Prostate gland (tissue), 2 donors: ENCODE data around the gene FOS. TPM values are rescaled to one million over a fixed set of nuclear protein-coding genes. Genes with fewer than 3 reads are reported as not detected.
A peak's percentile ranks its signal among the peaks of the same experiment; 100 is the strongest.
"Not testable (repeated sequence)": the region's sequence is repeated elsewhere in the genome, so short reads cannot be mapped to it uniquely, and the experiment has no call there.

Source experiments
- DNase-seq: peaks from one replicate; pipeline ENCODE4 v3.0.0-alpha.2; 2019; ENCODE audit warnings: low spot score
- H3K27ac ChIP-seq, 2 donors: fragments of 200-600 bp; sonication (generic); 2 replicates each; pipeline ENCODE4 v1.5.1; 2017 to 2019
- H3K27me3 ChIP-seq: fragments of 200-600 bp; sonication (generic); replicated peaks from 2 replicates; pipeline ENCODE4 v1.5.1; 2019; ENCODE audit not compliant: insufficient read depth
- H3K36me3 ChIP-seq, 2 donors: fragments of 200-600 bp; sonication (generic); 1 replicate in 1 of 2; 2 replicates in 1 of 2; pipeline versions ENCODE4 v1.5.1 to v1.8.1; 2017 to 2019
- H3K4me1 ChIP-seq: fragments of 200-600 bp; sonication (generic); replicated peaks from 2 replicates; pipeline ENCODE4 v1.5.1; 2019
- H3K4me3 ChIP-seq, 2 donors: fragments of 200-600 bp; sonication (generic); 2 replicates each; pipeline ENCODE4 v1.5.1; 2017 to 2019
- H3K9me3 ChIP-seq: fragments of 200-600 bp; sonication (generic); 2 replicates; pipeline ENCODE4 v1.5.1; 2017
- CTCF ChIP-seq, 4 experiments: fragments of 200-600 bp in 2 of 4; fragments of 450-650 bp in 2 of 4; sonication (generic) in 2 of 4; IDR thresholded peaks; 1 replicate in 3 of 4; 2 replicates in 1 of 4; pipeline ENCODE4 v1.5.1; 2016 to 2019; ENCODE audit warnings: antibody characterized with exemption in 4 of 4, mild to moderate bottlenecking in 2 of 4, moderate library complexity in 2 of 4
- POLR2A ChIP-seq: fragments of 450-650 bp; IDR thresholded peaks from one replicate; pipeline ENCODE4 v1.6.1; 2016; ENCODE audit warnings: antibody characterized with exemption, mild to moderate bottlenecking
- POLR2AphosphoS5 ChIP-seq: sonication (generic); formaldehyde crosslinking; IDR thresholded peaks from one replicate; pipeline ENCODE4 v1.6.1; 2017; ENCODE audit warnings: antibody characterized with exemption
- WGBS: methylation state at CpG from one replicate; pipeline ENCODE4 v1.1.5; 2018; 5-methylcytosine and 5-hydroxymethylcytosine counted together
- intact Hi-C: fragments of 100-400 bp; cut with DNase I; formaldehyde crosslinking; loops from one replicate; pipeline ENCODE4 v1.14.2; 2022
- total RNA-seq, 2 donors: library from RNA; depleted of rRNA; stranded (reverse); fragments of >200 nt; gene quantifications; one replicate each; pipeline ENCODE4 v1.1.0, GENCODE V29; 2016

Gene FOS
- total RNA-seq, 2 donors from 2014 or later = 73.9 to 127 TPM

GRCh38 chr14:75303381-75303789, 24.8 kb downstream of the FOS start:
- DNase-seq = peak; percentile 73
- H3K4me1 ChIP-seq = no peaks in the 10 kb centered on the region
- WGBS = 25% methylated on average over 15 of the region's 15 CpGs
- no peaks in the 10 kb centered on the region for H3K9me3 ChIP-seq
- H3K27me3 ChIP-seq = no peaks in the 10 kb centered on the region
- H3K27ac ChIP-seq = no peak overlapping the region
- no peaks in the 10 kb centered on the region for H3K36me3 ChIP-seq
- TF ChIP-seq CTCF (IDR thresholded peaks at IDR 0.05) (peak; percentile 78 to 92 (median 90)), POLR2AphosphoS5 (peak; percentile 72), POLR2A (no peak)
- intact Hi-C loops = loop anchor here (1.0 kb wide), 1 partner anchor 171 kb away; no protein-coding TSS in a partner anchor
- no peak overlapping the region for H3K4me3 ChIP-seq

- intact Hi-C loops = loop anchor here (5.0 kb wide), 2 partner anchors 256 to 351 kb away; no protein-coding TSS in a partner anchor
- not testable (repeated sequence) for H3K27me3 ChIP-seq
- 70% methylated on average over 4 of the region's 4 CpGs for WGBS
These were observed 27.8 kb downstream of the FOS start for GRCh38 chr14:75306410-75306809.

GRCh38 chr14:75306927-75307699, 28.5 kb downstream of the FOS start:
- intact Hi-C loops = loop anchor here (1.0 to 5.0 kb wide), 3 partner anchors 181 to 350 kb away; no protein-coding TSS in a partner anchor
- WGBS = 71% methylated on average over 9 of the region's 9 CpGs
- no peak for DNase-seq
- no peak overlapping the region for H3K27ac ChIP-seq
- no peaks in the 10 kb centered on the region for H3K9me3 ChIP-seq
- no peak for TF ChIP-seq POLR2A
- TF ChIP-seq CTCF (IDR thresholded peaks at IDR 0.05) = peak in 2 of 4 experiments; percentile 25 to 26
- no peak for TF ChIP-seq POLR2AphosphoS5
- H3K36me3 ChIP-seq = no peaks in the 10 kb centered on the region
- no peak overlapping the region for H3K4me3 ChIP-seq
- no peaks in the 10 kb centered on the region for H3K27me3 ChIP-seq
- H3K4me1 ChIP-seq = no peaks in the 10 kb centered on the region

More at GRCh38 chr14:75306410-75306809, 27.8 kb downstream of the FOS start:
- not testable (repeated sequence) for DNase-seq, H3K4me3 ChIP-seq, H3K36me3 ChIP-seq, H3K4me1 ChIP-seq, H3K9me3 ChIP-seq, H3K27ac ChIP-seq

GRCh38 chr14:75307700-75308379, 29.2 kb downstream of the FOS start:
- no peaks in the 10 kb centered on the region for H3K4me1 ChIP-seq
- H3K9me3 ChIP-seq = no peaks in the 10 kb centered on the region
- 16% methylated on average over 12 of the region's 12 CpGs for WGBS
- DNase-seq = peak; percentile 86
- TF ChIP-seq CTCF (IDR thresholded peaks at IDR 0.05) (peak; percentile 72 to 94 (median 92)), POLR2A (no peak), POLR2AphosphoS5 (peak; percentile 76)
- no peaks in the 10 kb centered on the region for H3K36me3 ChIP-seq
- intact Hi-C loops = loop anchor here (1.0 to 5.0 kb wide), 3 partner anchors 180 to 349 kb away; no protein-coding TSS in a partner anchor
- H3K27ac ChIP-seq = no peak overlapping the region
- no peaks in the 10 kb centered on the region for H3K27me3 ChIP-seq
- no peak overlapping the region for H3K4me3 ChIP-seq

GRCh38 chr14:75308991-75309390, 30.4 kb downstream of the FOS start:
- WGBS = 98% methylated on average over 7 of the region's 7 CpGs
- H3K9me3 ChIP-seq, H3K36me3 ChIP-seq, H3K27me3 ChIP-seq, H3K27ac ChIP-seq, H3K4me1 ChIP-seq, DNase-seq, H3K4me3 ChIP-seq: not testable (repeated sequence)
- intact Hi-C loops = loop anchor here (5.0 kb wide), 2 partner anchors 253 to 348 kb away; no protein-coding TSS in a partner anchor

GRCh38 chr14:75309561-75309960, 30.9 kb downstream of the FOS start:
- not testable (repeated sequence) for H3K4me1 ChIP-seq, H3K27me3 ChIP-seq, DNase-seq, H3K9me3 ChIP-seq, H3K36me3 ChIP-seq, H3K27ac ChIP-seq, H3K4me3 ChIP-seq
- 93% methylated on average over 14 of the region's 14 CpGs for WGBS
- intact Hi-C loops = loop anchor here (5.0 kb wide), 2 partner anchors 253 to 348 kb away; no protein-coding TSS in a partner anchor
